Measurements from ENCODE around the gene ARID1B.

Gene ARID1B

GRCh38 chr6:157185986-157186385 is 408.8 kb downstream of the ARID1B start:
- no peak for DNase-seq (ENCODE audit: low spot score)

- DNase-seq (ENCODE audit: low spot score), result no peak
These were observed 409.6 kb downstream of the ARID1B start for GRCh38 chr6:157186785-157187181.

GRCh38 chr6:157187182-157188083 is 410.3 kb downstream of the ARID1B start:
- peak; percentile 58 for DNase-seq (ENCODE audit: low spot score)

GRCh38 chr6:157188213-157188612 is 411.0 kb downstream of the ARID1B start:
- DNase-seq (ENCODE audit: low spot score), result no peak

DNA sequence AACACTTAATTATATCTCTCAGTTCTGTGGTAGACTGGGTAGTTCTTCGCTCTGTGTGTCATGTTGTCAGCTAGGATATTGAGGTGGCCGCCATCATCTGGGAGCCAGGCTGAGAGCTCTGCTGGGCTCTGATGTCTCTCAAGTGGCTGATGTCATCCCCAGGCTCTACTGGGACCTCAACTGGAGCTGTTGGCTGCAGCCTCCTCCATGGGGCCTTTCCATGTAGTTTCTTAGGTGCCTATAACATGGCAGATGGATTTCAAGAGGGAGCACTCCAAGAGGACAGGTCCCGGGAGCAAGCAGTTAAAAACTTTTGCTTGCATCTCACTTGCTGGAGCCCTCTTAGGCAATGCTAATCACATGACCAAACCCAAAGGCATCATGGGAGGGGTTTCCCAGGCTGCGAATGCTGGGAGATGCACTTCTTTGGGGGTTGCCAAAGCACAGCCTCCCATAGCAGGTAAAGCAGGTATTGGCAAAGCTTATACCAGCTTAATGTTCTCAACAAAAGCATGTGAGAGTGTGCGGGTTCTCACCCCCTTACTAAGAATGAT is 416.3 kb downstream of the ARID1B start:
- DNase-seq (ENCODE audit: low spot score), result no peak

GRCh38 chr6:157194110-157194509 is 416.9 kb downstream of the ARID1B start:
- no peak for DNase-seq (ENCODE audit: low spot score)

DNA sequence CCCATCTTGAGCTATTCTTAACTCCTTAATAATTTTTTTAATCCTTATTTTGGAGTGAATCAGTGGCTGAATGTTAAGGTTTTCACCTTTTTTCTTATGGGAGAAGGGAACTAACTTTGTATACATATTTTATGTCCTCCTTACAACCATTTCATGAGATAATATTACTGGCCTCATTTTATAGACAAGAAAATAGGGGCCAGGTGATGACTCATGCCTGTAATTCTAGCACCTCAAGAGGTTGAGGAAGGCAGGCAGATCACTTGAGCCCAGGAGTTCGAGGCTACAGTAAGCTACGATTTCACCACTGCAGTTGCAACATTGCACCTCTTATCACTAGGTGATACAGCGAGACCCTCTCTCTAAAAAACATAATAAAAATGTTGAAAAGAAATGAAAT is 417.5 kb downstream of the ARID1B start:
- no peak for DNase-seq (ENCODE audit: low spot score)

GRCh38 chr6:157196391-157196790 is 419.2 kb downstream of the ARID1B start:
- no peak for DNase-seq (ENCODE audit: low spot score)

DNA sequence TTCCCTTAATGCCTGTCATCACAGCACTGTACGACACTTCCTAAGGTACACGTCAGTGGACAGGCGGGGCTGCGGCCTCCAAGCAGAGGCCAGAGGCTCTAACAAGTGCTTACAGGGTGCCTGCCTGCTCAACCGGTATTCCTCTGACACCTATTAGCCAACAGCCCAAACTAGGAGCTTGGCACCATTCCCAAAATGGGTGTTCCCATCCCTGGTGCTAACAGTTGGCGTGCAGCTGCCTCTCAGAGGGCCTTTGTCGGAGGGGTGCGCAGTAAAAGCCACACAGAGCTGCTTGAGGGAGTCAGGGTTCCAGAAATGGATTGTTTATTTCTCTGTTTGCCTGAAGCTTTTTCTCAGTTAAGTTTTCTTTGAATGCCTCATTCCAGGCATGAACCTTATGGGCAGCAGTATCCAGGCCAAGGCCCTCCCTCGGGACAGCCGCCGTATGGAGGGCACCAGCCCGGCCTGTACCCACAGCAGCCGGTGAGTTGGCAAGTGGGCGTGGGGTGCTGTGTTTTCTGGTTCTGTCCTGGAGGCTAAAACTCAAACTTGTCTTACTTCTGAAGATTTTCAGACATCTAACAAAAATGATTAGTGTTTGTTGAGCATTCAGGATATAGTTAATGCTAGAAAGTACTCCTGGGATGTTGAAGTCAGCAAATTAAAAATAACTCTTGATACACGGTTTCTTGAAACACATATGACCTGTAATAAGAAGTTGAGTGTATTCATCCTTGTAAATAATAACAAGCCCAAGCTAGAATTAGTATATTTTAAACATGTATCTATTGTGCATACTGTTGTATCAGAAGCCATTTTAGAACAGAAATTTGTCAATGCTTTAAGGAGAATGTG is 421.5 kb downstream of the ARID1B start:
- peak; percentile 22 for DNase-seq (ENCODE audit: low spot score)

DNA sequence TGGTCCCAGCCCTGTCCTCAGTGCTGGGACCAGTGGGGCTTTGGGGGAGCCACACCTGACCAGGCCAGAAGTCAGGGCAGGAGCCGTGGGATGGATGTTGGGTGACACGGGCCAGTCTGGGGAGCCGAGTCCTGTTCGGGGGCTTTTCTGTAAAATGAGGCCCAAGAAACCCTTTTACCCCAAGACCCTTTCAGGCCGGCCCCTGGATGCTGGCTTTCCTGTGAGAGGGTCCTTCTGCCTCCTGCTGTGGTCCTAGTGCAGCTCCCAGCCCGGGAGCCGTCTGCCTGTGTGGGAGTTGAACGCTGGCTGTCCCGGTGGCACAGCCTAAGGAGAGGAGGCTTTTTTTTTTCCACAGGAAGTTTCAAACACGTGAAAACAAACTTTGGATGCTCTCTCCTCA is 422.9 kb downstream of the ARID1B start:
- DNase-seq (ENCODE audit: low spot score), result no peak

GRCh38 chr6:157200611-157201010 is 423.4 kb downstream of the ARID1B start:
- DNase-seq (ENCODE audit: low spot score), result peak; percentile 52

GRCh38 chr6:157201083-157201482 is 423.9 kb downstream of the ARID1B start:
- DNase-seq (ENCODE audit: low spot score), result no peak

- peak; percentile 81 for DNase-seq (ENCODE audit: low spot score)
These were observed 426.1 kb downstream of the ARID1B start for GRCh38 chr6:157203312-157203744.

GRCh38 chr6:157203764-157204163 is 426.6 kb downstream of the ARID1B start:
- DNase-seq (ENCODE audit: low spot score), result no peak

DNA sequence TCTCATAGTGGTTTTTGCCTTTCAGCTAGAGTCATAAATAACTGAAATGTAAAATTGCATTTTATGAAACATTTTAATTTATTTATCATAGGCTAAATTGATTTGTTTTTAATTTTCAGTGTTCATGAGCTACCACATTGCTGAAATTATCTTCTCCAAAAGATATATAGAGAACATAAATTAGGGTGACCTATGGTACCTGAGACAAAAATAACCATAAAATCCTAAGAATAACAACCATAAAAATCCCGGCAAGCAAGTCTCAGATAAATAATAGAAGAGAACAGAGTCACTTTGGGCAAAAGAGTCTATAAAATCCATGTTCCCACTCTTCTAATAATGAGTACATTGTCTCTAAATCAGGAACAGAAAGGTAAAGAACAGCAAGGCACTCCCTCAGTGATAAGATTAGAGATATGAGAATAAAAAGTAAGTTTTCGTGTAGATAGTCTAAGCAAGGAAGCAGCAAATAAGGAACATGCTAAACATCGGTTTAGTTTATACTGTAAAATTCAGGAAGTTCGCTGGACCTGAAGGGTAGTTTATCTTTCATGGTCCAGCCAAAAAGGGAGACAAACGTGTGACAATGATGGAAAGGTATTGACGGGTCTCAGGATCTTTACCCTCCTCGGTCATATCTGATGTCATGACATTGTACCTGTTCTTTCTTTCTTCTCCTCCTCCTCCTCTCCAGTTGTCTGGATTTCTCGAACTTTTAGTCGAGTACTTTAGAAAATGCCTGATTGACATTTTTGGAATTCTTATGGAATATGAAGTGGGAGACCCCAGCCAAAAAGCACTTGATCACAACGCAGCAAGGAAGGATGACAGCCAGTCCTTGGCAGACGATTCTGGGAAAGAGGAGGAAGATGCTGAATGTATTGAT is 428.5 kb downstream of the ARID1B start:
- DNase-seq (ENCODE audit: low spot score), result no peak

DNA sequence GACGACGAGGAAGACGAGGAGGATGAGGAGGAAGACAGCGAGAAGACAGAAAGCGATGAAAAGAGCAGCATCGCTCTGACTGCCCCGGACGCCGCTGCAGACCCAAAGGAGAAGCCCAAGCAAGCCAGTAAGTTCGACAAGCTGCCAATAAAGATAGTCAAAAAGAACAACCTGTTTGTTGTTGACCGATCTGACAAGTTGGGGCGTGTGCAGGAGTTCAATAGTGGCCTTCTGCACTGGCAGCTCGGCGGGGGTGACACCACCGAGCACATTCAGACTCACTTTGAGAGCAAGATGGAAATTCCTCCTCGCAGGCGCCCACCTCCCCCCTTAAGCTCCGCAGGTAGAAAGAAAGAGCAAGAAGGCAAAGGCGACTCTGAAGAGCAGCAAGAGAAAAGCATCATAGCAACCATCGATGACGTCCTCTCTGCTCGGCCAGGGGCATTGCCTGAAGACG is 429.2 kb downstream of the ARID1B start:
- DNase-seq (ENCODE audit: low spot score), result no peak

DNA sequence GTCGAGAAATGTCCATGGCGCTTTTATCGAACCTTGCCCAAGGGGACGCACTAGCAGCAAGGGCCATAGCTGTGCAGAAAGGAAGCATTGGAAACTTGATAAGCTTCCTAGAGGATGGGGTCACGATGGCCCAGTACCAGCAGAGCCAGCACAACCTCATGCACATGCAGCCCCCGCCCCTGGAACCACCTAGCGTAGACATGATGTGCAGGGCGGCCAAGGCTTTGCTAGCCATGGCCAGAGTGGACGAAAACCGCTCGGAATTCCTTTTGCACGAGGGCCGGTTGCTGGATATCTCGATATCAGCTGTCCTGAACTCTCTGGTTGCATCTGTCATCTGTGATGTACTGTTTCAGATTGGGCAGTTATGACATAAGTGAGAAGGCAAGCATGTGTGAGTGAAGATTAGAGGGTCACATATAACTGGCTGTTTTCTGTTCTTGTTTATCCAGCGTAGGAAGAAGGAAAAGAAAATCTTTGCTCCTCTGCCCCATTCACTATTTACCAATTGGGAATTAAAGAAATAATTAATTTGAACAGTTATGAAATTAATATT is 430.4 kb downstream of the ARID1B start:
- no peak for DNase-seq (ENCODE audit: low spot score)

DNA sequence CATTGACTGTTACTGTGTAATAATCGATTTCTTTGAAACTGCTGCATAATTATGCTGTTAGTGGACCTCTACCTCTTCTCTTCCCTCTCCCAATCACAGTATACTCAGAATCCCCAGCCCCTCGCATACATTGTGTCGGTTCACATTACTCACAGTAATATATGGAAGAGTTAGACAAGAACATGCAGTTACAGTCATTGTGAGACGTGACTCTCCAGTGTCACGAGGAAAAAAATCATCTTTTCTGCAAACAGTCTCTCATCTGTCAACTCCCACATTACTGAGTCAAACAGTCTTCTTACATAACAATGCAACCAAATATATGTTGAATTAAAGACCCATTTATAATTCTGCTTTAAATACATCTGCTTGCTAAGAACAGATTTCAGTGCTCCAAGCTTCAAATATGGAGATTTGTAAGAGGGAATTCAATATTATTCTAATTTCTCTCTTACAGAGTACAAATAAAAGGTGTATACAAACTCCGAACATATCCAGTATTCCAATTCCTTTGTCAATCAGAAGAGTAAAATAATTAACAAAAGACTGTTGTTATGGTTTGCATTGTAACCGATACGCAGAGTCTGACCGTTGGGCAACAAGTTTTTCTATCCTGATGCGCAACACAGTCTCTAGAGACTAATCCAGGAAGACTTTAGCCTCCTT is 432.8 kb downstream of the ARID1B start:
- DNase-seq (ENCODE audit: low spot score), result no peak

- no peak for DNase-seq (ENCODE audit: low spot score)
These were observed 433.8 kb downstream of the ARID1B start for GRCh38 chr6:157210954-157211353.

DNA sequence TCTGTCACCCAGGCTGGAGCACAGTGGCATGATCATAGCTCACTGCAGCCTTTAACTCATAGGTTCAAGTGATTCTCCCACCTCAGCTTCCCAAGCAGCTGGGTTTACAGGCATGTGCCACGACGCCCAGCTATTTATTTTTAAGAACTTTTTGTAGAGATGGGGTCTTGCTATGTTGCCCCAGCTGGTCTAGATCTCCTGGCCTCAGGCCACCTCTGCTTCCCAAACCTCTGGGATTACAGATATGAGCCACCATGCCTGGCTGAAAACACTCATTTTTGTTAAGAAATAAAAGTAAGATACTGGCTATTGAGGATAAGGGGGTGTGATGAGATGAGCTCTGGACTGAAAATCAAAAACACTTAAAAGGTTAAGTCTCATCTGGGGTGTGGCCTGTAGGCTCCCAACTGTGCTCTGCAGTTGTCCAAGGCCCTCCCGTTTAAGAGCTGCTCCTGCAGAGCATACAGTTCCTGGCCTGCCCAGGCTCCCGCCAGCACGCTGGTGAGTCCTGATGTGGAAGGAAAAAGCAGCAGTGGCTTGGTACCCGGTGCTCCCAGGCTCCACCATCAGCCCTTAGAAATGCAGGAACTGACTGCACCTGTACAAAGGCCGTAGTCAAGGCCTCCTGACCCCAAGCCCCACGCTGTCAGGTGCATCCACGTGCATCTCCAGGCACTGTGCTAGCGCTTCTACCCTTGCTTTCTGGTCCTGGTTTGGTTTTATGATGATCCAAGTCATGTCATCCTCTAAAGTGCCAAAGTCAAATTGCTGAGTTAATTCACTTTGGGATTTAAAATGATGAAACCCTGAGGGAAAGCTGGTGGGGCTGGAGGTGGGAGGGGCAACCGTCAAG is 434.7 kb downstream of the ARID1B start:
- DNase-seq (ENCODE audit: low spot score), result no peak

All from cerebellar cortex (tissue), 1 donor.